HTERT RPE-1 (cell line): ENCODE data around the gene GPHN.

ENCODE experiments used
- in situ Hi-C: fragments of 300-500 bp; cut with MboI; formaldehyde crosslinking; loops from 4 replicates; pipeline ENCODE4 v1.14.3; 2020; ENCODE audit warnings: low sequenced_read_pairs

The GPHN gene

DNA sequence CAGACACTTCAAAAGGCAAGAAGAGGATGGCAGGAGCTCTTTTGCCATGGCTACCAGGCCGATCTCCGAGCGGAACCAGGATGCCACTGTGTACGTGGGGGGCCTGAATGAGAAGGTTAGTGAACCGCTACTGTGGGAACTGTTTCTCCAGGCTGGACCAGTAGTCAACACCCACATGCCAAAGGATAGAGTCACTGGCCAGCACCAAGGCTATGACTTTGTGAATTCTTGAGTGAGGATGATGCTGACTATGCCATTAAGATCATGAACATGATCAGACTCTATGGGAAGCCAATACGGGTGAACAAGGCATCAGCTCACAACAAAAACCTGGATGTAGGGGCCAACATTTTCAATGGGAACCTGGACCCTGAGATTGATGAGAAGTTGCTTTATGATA is 691.1 kb downstream of the GPHN start:
- in situ Hi-C loops = no loop called here

- in situ Hi-C loops = no loop called here
Observed at GRCh38 chr14:67207810-67208209, 699.9 kb downstream of the GPHN start.

GRCh38 chr14:67218126-67218525 is 710.2 kb downstream of the GPHN start:
- in situ Hi-C loops = no loop called here

GRCh38 chr14:67221248-67221981 is 713.5 kb downstream of the GPHN start:
- in situ Hi-C loops = no loop called here

GRCh38 chr14:67221982-67222328 is 714.0 kb downstream of the GPHN start:
- in situ Hi-C loops = no loop called here

- in situ Hi-C loops = no loop called here
Observed at GRCh38 chr14:67225523-67225922, 717.6 kb downstream of the GPHN start.

DNA sequence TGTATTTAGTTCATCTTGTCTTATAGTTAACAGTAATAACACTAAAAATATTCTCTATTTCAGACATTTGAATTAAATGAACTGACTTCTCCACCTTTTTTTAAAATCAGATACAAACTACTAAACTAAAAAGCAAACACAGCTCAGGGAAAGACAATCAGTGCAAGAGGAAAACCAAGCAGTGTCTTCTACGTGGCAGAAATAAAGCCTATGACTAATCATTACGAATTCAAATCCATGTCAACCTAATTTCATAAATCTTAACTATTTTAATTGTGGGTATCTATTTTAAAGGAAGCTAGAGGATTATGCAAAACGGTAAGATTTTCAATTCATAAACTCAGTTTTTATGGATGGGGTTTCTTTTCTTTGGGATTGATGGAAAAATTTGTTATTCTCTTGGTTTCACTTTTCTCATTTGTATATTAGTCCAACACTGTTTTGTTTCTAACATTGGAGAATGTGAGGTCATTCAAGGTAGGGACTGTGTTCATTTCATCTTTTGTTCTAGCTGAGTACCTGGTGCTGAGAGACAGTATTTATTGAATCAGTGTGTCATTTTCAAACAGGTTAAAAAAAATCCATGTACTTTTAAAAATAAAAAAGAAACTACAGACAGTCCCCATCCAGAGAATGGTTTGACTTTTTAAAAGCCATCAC is 720.5 kb downstream of the GPHN start:
- in situ Hi-C loops = no loop called here
